PC-3 (cell line): Measurements from ENCODE around the gene MKLN1. TPM values are rescaled to one million over a fixed set of nuclear protein-coding genes. Genes with fewer than 3 reads are reported as not detected.

Experiments used
- ATAC-seq: fragments of 200-7000 bp; cut with Tn5 transposase; 2 replicates; pipeline ENCODE4 v1.9.1; 2020; ENCODE audit warnings: mild to moderate bottlenecking, moderate library complexity
- BruUV-seq: library from RNA; stranded (reverse); fragments of 400-500 nt; replicated peaks from 2 replicates; lab custom pipeline; 2021; lab: Mats Ljungman, UMichigan
- CTCF ChIA-PET: fragments of 300-600 bp; sonication (Branson Sonifier 250); formaldehyde crosslinking; loops from one replicate; lab custom pipeline; 2022; ENCODE audit warnings: antibody characterized with exemption; lab: Charles Lee
- POLR2A ChIA-PET: fragments of 300-600 bp; sonication (Branson Sonifier 250); formaldehyde crosslinking; loops from one replicate; lab custom pipeline; 2022; ENCODE audit warnings: antibody characterized with exemption; ENCODE audit not compliant: unreplicated experiment; lab: Charles Lee
- DNase-seq: peaks from one replicate; pipeline ENCODE4 v3.0.0-alpha.2; 2015
- H2AFZ ChIP-seq: fragments of 300-600 bp; sonication (generic); 2 replicates; pipeline ENCODE4 v1.6.0; 2016; ENCODE audit warnings: antibody characterized with exemption, low read length
- H3F3A ChIP-seq: fragments of 300-600 bp; sonication (generic); one replicate; pipeline ENCODE4 v1.6.0; 2017; ENCODE audit warnings: antibody characterized with exemption, low read length, control low read depth, mild to moderate bottlenecking; ENCODE audit not compliant: unreplicated experiment
- H3K27ac ChIP-seq: fragments of 300-600 bp; sonication (generic); 2 replicates; pipeline ENCODE4 v1.5.1; 2016; ENCODE audit warnings: mild to moderate bottlenecking, low read length
- H3K27me3 ChIP-seq: fragments of 300-600 bp; sonication (generic); 2 replicates; pipeline ENCODE4 v1.6.1; 2016; ENCODE audit warnings: low read length, mixed read lengths
- H3K36me3 ChIP-seq: fragments of 300-600 bp; sonication (generic); 2 replicates; pipeline ENCODE4 v1.6.1; 2016; ENCODE audit warnings: low read depth, mixed run types, low read length, mixed read lengths
- H3K4me1 ChIP-seq: fragments of 300-600 bp; sonication (generic); 2 replicates; pipeline ENCODE4 v1.5.1; 2016; ENCODE audit warnings: low read length; ENCODE audit not compliant: insufficient read depth
- H3K4me2 ChIP-seq: fragments of 300-600 bp; sonication (generic); 2 replicates; pipeline ENCODE4 v1.6.0; 2016; ENCODE audit warnings: low read length
- H3K4me3 ChIP-seq: fragments of 300-600 bp; sonication (generic); 2 replicates; pipeline ENCODE4 v1.5.1; 2016; ENCODE audit warnings: mild to moderate bottlenecking, low read length, mixed read lengths
- H3K79me2 ChIP-seq: fragments of 300-600 bp; sonication (generic); 2 replicates; pipeline ENCODE4 v1.6.1; 2017; ENCODE audit warnings: low read length, mixed read lengths
- H3K9ac ChIP-seq: fragments of 300-600 bp; sonication (generic); 2 replicates; pipeline ENCODE4 v1.6.0; 2016; ENCODE audit warnings: mild to moderate bottlenecking, low read length
- H3K9me2 ChIP-seq: fragments of 300-600 bp; sonication (generic); replicated peaks from 2 replicates; pipeline ENCODE4 v1.6.1; 2016; ENCODE audit warnings: mixed run types, low read length, mixed read lengths
- H3K9me3 ChIP-seq: fragments of 300-600 bp; sonication (generic); 2 replicates; pipeline ENCODE4 v1.6.1; 2016; ENCODE audit warnings: low read length, mixed read lengths
- H4K20me1 ChIP-seq: fragments of 300-600 bp; sonication (generic); 2 replicates; pipeline ENCODE4 v1.6.1; 2016; ENCODE audit warnings: low read length, mixed read lengths
- EZH2 ChIP-seq: fragments of 300-600 bp; sonication (generic); IDR thresholded peaks from one replicate; pipeline ENCODE4 v1.6.1; 2017; ENCODE audit warnings: antibody characterized with exemption, mild to moderate bottlenecking, low read length; ENCODE audit not compliant: unreplicated experiment
- EZH2phosphoT487 ChIP-seq: fragments of 300-600 bp; sonication (generic); IDR thresholded peaks from 2 replicates; pipeline ENCODE4 v1.6.1; 2018; ENCODE audit warnings: mild to moderate bottlenecking, antibody characterized with exemption, low read length, borderline replicate concordance
- intact Hi-C: fragments of 100-400 bp; cut with micrococcal nuclease; formaldehyde crosslinking; loops from 2 replicates; pipeline ENCODE4 v1.9.0; 2023
- total RNA-seq: library from RNA; depleted of rRNA; stranded (reverse); fragments of >200 nt; gene quantifications from 2 replicates; pipeline ENCODE4 v1.2.3, GENCODE V29; 2014
- TF ChIP-seq, protein P1 (sequence below): fragments of 300-600 bp; sonication (generic); conservative IDR thresholded peaks from 2 replicates; pipeline ENCODE4 v1.5.1; 2017; ENCODE audit warnings: antibody characterized with exemption, low read depth, mild to moderate bottlenecking, low read length

MKLN1 gene
- total RNA-seq, 1 experiment from 2014 or later, result 16.3 TPM

DNA sequence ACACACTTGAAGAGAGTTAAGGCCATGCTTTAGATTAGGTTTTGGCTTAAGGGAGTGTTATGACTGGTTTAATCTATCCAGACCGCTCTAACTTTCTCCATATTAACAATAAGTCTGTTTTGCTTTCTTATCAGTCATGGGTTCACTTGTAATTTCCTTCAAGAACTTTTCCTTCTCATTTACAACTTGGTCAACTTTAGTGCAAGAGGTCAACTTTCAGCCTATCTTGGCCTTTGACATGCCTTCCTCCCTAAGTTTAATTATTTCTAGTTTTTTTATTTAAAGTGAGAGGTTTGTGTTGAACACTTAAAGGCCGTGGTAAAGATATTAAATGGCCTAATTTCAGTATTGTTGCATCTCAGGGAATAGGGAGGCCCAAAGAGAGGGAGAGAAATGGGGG is 75.6 kb downstream of the MKLN1 start:
- Histone ChIP-seq H3K4me3 (no peak overlapping the region), H3K27me3 (no peaks in the 10 kb centered on the region), H3K9ac (no peak overlapping the region), H3K36me3 (peaks cover 29% of the 10 kb centered on the region), H3K9me3 (no peaks in the 10 kb centered on the region), H3K27ac (no peak overlapping the region), H3K79me2 (no peaks in the 10 kb centered on the region), H3F3A (no peaks in the 10 kb centered on the region), H3K4me2 (no peak overlapping the region), H3K4me1 (peaks cover 6% of the 10 kb centered on the region; the same call in 1 of the 2 replicates), H2AFZ (no peak overlapping the region), H3K9me2 (no peaks in the 10 kb centered on the region), H4K20me1 (no peaks in the 10 kb centered on the region)
- no TSS peak for BruUV-seq
- ChIA-PET CTCF (no interaction called here), POLR2A (no interaction called here)
- intact Hi-C loops, result no loop called here
- TF ChIP-seq EZH2, result no peak
- DNase-seq (no peak), ATAC-seq (no peak)

DNA sequence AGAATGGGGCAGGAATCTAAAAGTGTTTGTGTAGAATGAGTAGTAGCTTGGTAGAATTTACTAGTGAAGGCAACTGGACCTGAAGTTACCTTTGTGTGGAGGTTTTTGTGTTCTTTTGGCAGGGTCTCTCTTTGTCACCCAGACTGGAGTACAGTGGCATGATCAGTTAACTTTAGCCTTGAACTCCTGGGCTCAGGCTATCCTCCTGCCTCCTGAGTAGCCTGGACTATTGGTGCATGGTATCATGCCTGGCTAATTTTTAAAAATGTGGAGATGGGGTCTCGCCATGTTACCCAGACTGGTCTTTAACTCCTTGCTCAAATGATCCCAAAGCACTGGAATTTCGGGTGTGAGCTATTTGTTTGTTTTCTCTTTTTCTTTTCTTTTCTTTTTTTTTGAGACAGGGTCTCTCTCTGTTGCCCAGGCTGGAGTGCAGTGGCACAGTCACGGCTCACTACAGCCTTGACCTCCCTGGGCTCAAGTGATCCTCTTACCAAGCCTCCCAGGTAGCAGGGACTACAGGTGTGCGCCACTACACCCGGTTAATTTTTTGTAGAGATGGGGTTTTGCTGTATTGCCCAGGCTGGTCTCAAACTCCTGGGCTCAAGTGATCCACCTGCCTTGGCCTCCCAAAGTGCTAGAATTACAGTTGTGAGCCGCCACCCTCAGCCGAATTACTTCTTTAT is 76.7 kb downstream of the MKLN1 start:
- ChIA-PET POLR2A (no interaction called here), CTCF (no interaction called here)
- ATAC-seq, result no peak
- no peak for DNase-seq
- Histone ChIP-seq H3K9me2 (no peaks in the 10 kb centered on the region), H2AFZ (no peak overlapping the region), H3K4me2 (no peak overlapping the region), H3K9ac (no peak overlapping the region), H4K20me1 (no peaks in the 10 kb centered on the region), H3K9me3 (no peaks in the 10 kb centered on the region), H3K79me2 (no peaks in the 10 kb centered on the region), H3K4me3 (no peak overlapping the region), H3K4me1 (peaks cover 6% of the 10 kb centered on the region; the same call in 1 of the 2 replicates), H3F3A (no peaks in the 10 kb centered on the region), H3K27me3 (no peaks in the 10 kb centered on the region), H3K36me3 (peaks cover 29% of the 10 kb centered on the region), H3K27ac (no peak overlapping the region)
- TF ChIP-seq EZH2phosphoT487, result no peak
- intact Hi-C loops, result no loop called here
- no TSS peak for BruUV-seq

DNA sequence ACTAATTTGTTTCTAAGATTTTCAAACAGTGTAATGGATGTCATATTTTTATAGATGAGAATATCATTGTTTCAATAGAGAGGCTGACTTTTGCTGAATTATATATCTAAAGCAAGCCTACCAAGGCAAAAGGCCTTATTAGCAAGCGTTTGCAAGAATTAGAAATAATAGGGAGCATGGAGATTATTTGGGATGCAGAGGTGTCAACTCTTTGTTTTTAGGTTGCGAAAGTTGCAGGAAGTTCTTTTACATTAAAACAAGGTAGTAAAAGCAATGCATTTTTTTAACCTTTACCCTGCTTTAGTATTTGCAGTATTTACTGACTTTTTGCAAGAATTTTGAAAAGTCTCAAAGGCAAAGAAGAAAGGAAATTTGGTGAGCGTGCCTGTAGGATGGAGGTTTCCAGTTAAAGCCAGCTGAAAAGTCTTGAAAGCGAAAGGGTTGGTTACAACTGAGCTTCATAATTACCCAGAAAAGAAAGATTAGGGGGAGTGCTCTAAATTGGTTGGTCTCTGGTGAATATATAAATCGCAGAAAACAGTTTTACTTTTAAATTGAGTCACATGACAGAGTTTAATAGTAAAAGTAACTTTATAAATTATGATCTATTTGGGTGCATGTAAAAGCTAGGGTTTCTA is 81.6 kb downstream of the MKLN1 start:
- Histone ChIP-seq H3K9ac (no peak overlapping the region), H3K27me3 (no peaks in the 10 kb centered on the region), H3K4me3 (no peak overlapping the region), H3K27ac (no peak overlapping the region), H3K79me2 (no peaks in the 10 kb centered on the region), H4K20me1 (no peaks in the 10 kb centered on the region), H3K4me2 (no peak overlapping the region), H3F3A (no peaks in the 10 kb centered on the region), H2AFZ (no peak overlapping the region), H3K36me3 (no peaks in the 10 kb centered on the region), H3K4me1 (no peaks in the 10 kb centered on the region), H3K9me2 (no peaks in the 10 kb centered on the region), H3K9me3 (no peaks in the 10 kb centered on the region)
- intact Hi-C loops, result no loop called here
- no TSS peak for BruUV-seq
- CTCF ChIA-PET, result no interaction called here
- ATAC-seq (no peak), DNase-seq (no peak)
- POLR2A ChIA-PET, result no interaction called here
- TF ChIP-seq, protein P1, sequence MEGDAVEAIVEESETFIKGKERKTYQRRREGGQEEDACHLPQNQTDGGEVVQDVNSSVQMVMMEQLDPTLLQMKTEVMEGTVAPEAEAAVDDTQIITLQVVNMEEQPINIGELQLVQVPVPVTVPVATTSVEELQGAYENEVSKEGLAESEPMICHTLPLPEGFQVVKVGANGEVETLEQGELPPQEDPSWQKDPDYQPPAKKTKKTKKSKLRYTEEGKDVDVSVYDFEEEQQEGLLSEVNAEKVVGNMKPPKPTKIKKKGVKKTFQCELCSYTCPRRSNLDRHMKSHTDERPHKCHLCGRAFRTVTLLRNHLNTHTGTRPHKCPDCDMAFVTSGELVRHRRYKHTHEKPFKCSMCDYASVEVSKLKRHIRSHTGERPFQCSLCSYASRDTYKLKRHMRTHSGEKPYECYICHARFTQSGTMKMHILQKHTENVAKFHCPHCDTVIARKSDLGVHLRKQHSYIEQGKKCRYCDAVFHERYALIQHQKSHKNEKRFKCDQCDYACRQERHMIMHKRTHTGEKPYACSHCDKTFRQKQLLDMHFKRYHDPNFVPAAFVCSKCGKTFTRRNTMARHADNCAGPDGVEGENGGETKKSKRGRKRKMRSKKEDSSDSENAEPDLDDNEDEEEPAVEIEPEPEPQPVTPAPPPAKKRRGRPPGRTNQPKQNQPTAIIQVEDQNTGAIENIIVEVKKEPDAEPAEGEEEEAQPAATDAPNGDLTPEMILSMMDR, result no peak
- TF ChIP-seq EZH2phosphoT487 (no peak), EZH2 (no peak)
